ENCODE data around the gene ABHD12B.

DNA sequence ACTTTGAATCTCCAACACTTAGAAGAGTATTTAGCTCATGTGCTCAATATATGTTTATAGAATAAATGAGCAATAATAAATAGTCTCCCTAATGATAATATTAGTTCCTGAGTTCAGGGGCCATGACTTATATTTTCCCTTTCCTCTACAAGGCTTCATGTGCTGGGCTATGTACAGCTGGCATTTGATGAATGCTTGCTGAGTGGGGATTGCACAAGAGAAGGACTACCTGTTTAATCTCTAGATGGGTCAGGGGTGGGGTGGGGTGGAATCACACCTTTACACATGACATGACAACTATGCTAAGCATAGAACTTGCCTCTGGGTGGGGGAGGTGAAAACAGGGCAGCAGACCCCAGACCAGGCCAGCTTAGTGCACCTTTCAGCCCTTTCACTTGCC, 7.6 kb upstream of the ABHD12B start:
- TF ChIP-seq, protein P1, sequence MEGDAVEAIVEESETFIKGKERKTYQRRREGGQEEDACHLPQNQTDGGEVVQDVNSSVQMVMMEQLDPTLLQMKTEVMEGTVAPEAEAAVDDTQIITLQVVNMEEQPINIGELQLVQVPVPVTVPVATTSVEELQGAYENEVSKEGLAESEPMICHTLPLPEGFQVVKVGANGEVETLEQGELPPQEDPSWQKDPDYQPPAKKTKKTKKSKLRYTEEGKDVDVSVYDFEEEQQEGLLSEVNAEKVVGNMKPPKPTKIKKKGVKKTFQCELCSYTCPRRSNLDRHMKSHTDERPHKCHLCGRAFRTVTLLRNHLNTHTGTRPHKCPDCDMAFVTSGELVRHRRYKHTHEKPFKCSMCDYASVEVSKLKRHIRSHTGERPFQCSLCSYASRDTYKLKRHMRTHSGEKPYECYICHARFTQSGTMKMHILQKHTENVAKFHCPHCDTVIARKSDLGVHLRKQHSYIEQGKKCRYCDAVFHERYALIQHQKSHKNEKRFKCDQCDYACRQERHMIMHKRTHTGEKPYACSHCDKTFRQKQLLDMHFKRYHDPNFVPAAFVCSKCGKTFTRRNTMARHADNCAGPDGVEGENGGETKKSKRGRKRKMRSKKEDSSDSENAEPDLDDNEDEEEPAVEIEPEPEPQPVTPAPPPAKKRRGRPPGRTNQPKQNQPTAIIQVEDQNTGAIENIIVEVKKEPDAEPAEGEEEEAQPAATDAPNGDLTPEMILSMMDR (IDR thresholded peaks at IDR 0.05 in 8 of 11, conservative IDR thresholded peaks at IDR 0.05 in 3 of 11), result no peak
- no peak for TF ChIP-seq POLR2A (IDR thresholded peaks at IDR 0.05)

Measured in spleen (tissue), 7 donors.